ENCODE results near the gene SMAD5. TPM values are rescaled to one million over a fixed set of nuclear protein-coding genes. Genes with fewer than 3 reads are reported as not detected.

SMAD5 gene
- polyA plus RNA-seq, 3 donors: 71.1 to 71.2 (median 71.2) TPM

DNA sequence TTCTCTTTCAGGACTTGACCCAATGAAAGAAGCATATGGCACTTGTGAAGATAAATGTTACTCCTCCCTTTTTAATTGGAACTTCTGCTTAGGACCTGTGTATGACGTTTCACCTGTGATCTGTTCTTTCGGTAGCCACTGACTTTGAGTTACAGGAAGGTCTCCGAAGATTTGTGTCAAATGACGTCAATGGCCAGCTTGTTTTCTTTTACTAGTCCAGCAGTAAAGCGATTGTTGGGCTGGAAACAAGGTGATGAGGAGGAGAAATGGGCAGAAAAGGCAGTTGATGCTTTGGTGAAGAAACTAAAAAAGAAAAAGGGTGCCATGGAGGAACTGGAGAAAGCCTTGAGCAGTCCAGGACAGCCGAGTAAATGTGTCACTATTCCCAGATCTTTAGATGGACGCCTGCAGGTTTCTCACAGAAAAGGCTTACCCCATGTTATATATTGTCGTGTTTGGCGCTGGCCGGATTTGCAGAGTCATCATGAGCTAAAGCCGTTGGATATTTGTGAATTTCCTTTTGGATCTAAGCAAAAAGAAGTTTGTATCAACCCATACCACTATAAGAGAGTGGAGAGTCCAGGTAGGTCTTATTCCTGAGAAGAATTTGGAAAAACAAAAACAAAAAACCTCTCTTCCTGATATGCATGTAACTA, 21.1 kb downstream of the SMAD5 start:
- DNase-seq (ENCODE audit: low read depth in 3 of 3, low spot score in 2 of 3): no peak

- no peak for DNase-seq (ENCODE audit: low read depth in 3 of 3, low spot score in 2 of 3)
These were observed 22.4 kb downstream of the SMAD5 start for GRCh38 chr5:136155078-136155477.

DNA sequence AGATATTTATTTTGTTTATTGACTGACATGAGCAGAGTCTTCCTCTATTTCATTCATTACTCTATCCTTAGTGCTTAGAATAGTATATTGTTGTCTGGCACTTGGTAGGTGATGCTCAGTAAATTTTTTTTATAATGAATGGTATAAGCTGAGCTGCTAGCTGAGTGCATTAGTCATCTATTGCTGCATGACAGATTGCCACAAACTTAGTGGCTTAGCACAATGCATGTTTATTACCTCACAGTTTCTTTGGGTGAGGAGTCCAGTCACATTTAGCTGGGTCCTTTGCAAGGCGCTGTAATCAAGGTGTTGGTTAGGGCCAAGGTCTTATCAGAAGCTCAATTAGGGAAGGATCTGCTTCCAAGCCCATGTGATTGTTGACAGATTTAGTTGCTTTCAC, 23.1 kb downstream of the SMAD5 start:
- no peak for DNase-seq (ENCODE audit: low read depth in 3 of 3, low spot score in 2 of 3)

DNA sequence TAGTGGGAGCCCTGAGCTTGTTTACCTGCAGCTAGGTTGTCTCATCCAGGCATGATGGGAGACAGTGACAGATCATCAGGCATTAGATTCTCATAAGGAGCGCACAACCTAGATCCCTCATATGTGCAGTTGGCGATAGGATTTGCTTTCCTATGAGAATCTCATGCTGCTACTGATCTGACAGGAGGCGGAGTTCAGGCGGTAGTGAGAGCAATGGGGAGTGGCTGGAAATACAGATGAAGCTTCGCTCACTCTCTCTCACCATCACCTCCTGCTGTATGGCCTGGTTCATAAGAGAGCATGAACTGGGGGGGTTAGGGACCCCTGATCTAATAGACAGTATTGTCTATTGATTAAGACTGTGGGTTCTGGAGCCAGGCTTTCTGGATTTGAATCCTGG, 24.9 kb downstream of the SMAD5 start:
- DNase-seq (ENCODE audit: low read depth in 3 of 3, low spot score in 2 of 3): no peak

- no peak for DNase-seq (ENCODE audit: low read depth in 3 of 3, low spot score in 2 of 3)
These were observed 26.8 kb downstream of the SMAD5 start for GRCh38 chr5:136159457-136159856.

- no peak for DNase-seq (ENCODE audit: low read depth in 3 of 3, low spot score in 2 of 3)
These were observed 29.4 kb downstream of the SMAD5 start for GRCh38 chr5:136162008-136162407.

- no peak for DNase-seq (ENCODE audit: low read depth in 3 of 3, low spot score in 2 of 3)
These were observed 31.6 kb downstream of the SMAD5 start for GRCh38 chr5:136164226-136164625.

- no peak for DNase-seq (ENCODE audit: low read depth in 3 of 3, low spot score in 2 of 3)
These were observed 34.3 kb downstream of the SMAD5 start for GRCh38 chr5:136166909-136167308.

- no peak for DNase-seq (ENCODE audit: low read depth in 3 of 3, low spot score in 2 of 3)
These were observed 36.6 kb downstream of the SMAD5 start for GRCh38 chr5:136169218-136169617.

DNA sequence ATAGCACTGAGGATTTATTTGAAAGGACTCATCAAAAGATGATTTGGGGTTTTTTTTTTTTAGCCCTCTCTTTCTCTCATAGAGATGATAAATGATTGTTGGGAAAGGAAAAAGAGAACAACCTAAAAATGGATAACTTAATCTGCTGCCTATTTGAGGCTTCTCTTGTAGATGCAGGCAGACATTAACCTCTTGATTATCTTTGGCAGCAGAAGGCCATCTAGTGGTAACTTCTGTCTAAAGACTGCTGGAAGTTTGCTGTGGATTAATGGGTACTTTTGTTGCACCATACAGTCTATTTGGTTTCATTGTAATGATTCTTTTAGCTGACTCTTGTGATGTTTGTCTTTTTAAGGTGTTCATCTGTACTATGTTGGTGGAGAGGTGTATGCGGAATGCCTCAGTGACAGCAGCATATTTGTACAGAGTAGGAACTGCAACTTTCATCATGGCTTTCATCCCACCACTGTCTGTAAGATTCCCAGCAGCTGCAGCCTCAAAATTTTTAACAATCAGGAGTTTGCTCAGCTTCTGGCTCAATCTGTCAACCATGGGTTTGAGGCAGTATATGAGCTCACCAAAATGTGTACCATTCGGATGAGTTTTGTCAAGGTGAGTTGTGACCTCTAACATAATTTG, 41.5 kb downstream of the SMAD5 start:
- peak in 2 of 3 donors; percentile 15 to 19 for DNase-seq (ENCODE audit: low read depth in 3 of 3, low spot score in 2 of 3)

DNA sequence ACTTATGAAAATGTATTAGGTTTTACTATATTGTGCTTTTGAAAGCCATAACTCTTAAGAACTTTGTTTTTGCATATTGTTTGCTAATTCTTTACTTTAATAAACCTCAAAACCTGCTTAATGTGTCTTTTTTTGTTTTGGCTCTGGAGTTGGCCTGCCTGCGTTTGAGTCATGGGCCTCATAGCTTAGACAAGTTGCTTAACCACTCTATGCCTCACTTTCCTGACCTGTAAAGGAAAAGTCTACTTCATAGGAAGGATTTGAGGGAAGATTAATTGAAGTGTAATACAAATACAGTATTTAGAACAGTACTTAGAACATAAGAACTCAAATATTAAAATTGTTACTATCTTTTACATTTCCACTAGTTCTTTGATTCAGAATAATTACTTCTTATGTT, 50.0 kb downstream of the SMAD5 start:
- no peak for DNase-seq (ENCODE audit: low read depth in 3 of 3, low spot score in 2 of 3)

DNA sequence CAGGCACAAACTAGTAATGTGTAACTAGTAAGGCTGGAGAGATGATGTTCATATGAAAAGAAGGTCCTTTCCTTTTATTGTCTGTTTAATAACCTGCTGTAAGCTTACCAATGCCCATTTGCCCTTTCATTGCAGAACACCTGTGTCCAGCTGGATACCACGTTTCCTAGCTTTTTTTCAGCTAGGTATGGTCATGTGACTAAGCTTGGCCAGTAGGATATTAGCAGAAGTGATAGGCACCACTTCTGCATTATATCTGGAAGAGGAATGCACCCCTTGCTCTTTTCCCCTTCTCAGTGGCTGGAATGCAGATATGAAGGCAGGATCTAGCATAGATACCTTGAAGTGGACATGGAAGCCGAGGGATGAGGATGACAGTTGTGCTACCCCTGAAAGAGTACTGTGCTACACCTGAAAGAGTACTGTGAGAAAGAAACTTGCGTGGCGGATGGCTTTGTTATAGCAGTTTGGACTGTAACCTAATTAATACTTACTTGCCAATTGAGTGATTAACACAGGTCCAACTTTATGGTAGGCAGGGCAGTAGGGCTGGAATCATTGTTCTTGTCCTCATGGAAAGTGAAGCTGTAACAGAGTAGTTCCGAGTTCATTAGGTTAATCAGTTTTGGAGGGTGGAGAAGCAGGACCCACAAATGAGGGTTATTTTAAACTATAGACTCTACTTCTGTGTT, 53.5 kb downstream of the SMAD5 start:
- DNase-seq (ENCODE audit: low read depth in 3 of 3, low spot score in 2 of 3): no peak

DNA sequence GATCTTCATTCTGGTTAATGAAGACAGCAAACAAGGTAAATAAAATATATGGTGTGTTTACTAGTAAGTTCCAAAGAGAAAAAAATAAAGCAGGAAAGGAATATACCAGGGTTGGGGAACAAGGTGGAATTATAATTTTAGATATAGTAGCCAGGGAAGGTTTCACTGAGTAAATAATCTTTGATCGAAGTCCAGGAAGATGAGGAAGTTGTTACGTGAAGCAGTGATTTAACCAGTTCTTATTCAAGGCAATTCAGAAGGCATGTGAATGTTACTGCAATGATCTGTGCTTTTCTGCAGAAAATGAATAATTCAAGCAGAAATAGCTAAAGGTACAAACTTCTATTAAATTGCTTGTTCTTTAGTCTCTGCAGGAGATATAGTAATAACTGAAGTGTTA, 54.2 kb downstream of the SMAD5 start:
- no peak for DNase-seq (ENCODE audit: low read depth in 3 of 3, low spot score in 2 of 3)

GRCh38 chr5:136188859-136189258, 56.2 kb downstream of the SMAD5 start:
- DNase-seq (ENCODE audit: low read depth in 3 of 3, low spot score in 2 of 3): no peak

DNA sequence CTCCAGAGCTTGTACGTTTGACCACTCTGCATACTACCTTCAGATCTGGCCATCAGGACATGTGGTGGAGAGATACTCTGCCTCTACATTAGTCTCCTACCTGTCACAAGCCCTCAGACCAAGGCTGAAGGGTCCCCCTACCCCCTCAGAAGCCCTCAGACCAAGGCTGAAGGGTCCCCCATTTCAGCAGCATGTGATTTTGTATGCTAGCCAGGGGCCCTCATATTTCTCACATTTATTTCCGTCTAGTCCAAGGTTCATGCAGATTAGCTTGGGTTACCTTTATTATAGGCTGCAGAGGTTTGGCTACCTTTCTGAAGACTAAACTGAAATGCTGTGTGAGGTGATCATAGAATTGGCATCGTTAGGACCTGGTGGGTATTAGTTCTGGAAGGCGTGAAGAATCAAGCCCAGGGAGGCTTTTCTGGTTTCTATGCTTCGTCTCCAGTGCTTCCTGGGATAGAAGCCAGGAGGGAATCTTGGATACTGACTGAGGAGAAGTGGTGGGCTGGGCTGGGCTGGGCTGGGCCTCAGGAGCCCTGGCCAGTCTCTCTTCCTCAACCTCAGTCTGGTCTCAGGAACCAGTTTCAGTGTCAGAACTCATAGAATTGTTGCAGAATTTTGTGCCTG, 57.6 kb downstream of the SMAD5 start:
- no peak for DNase-seq (ENCODE audit: low read depth in 3 of 3, low spot score in 2 of 3)

DNA sequence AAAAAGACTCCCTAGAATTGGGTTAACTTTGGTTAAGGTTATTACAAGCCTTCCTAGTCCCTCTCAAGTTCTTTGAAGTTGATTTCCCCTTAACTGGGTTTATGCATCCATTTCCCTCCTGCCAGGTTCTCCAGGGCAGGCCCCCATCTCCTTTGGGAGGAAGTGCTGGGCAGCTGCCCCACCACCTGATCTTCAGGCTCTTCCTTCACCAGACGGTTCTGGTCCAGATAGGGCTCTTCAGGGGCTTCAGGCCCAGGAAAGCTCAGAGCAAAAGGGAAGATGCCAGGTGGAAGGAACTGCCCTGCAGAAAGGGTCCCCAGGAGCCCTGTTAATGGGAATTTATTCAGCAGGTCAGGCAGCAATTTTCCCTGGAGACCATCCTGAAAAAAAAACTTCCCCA, 58.3 kb downstream of the SMAD5 start:
- DNase-seq (ENCODE audit: low read depth in 3 of 3, low spot score in 2 of 3): no peak

- DNase-seq (ENCODE audit: low read depth in 3 of 3, low spot score in 2 of 3): no peak
These were observed 58.8 kb downstream of the SMAD5 start for GRCh38 chr5:136191304-136192014.

GRCh38 chr5:136192015-136192525, 59.4 kb downstream of the SMAD5 start:
- DNase-seq (ENCODE audit: low read depth in 3 of 3, low spot score in 2 of 3): no peak

- DNase-seq (ENCODE audit: low read depth in 3 of 3, low spot score in 2 of 3): no peak
These were observed 60.1 kb downstream of the SMAD5 start, which contains the start of gene SMIM32 for GRCh38 chr5:136192526-136193321. TSS of gene SMIM32 (minus strand) at chr5:136193162. CDS start at chr5:136192524, 638 bp downstream.

All from right renal cortex interstitium (tissue), 3 donors.